ENCODE measurements around the gene SPDEF.

DNA sequence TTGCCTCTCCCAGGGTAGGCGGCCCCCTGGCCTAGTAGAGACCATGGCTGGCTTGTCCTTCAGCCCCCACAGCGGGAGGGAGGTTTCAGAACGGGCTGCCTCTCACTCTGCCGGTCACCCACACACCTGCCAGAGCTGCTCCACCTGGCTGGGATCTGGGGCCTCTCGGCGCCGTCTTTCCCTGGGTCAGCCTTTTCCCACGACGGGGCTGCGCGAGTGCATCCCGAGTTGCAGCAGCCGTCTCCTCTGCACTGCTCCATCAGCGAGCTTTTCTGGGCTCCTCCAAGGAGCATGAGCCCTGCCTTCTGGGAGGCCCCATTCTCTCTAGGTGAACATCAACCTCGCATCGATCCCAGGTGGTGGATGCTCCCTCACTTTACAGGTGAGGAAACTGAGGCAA, 15.9 kb upstream of the SPDEF start:
- TF ChIP-seq POLR2A (IDR thresholded peaks at IDR 0.05; ENCODE audit: low read length) (no peak), JUN (IDR thresholded peaks at IDR 0.05) (no peak), RAD21 (conservative IDR thresholded peaks at IDR 0.05 in 1 of 2, IDR thresholded peaks at IDR 0.05 in 1 of 2) (no peak), KDM1A (IDR thresholded peaks at IDR 0.05; ENCODE audit: low read depth) (no peak), CEBPB (IDR thresholded peaks at IDR 0.05) (no peak), EP300 (IDR thresholded peaks at IDR 0.05) (no peak), MAFK (IDR thresholded peaks at IDR 0.05; ENCODE audit: partially characterized antibody) (no peak), JUNB (IDR thresholded peaks at IDR 0.05) (no peak), HEYL (CRISPR knock-in tag; IDR thresholded peaks at IDR 0.05) (no peak), ZSCAN20 (CRISPR knock-in tag; IDR thresholded peaks at IDR 0.05) (no peak)
- TF ChIP-seq, protein P1, sequence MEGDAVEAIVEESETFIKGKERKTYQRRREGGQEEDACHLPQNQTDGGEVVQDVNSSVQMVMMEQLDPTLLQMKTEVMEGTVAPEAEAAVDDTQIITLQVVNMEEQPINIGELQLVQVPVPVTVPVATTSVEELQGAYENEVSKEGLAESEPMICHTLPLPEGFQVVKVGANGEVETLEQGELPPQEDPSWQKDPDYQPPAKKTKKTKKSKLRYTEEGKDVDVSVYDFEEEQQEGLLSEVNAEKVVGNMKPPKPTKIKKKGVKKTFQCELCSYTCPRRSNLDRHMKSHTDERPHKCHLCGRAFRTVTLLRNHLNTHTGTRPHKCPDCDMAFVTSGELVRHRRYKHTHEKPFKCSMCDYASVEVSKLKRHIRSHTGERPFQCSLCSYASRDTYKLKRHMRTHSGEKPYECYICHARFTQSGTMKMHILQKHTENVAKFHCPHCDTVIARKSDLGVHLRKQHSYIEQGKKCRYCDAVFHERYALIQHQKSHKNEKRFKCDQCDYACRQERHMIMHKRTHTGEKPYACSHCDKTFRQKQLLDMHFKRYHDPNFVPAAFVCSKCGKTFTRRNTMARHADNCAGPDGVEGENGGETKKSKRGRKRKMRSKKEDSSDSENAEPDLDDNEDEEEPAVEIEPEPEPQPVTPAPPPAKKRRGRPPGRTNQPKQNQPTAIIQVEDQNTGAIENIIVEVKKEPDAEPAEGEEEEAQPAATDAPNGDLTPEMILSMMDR (IDR thresholded peaks at IDR 0.05) = no peak

All from A549 (cell line).